Left renal cortex interstitium (tissue), 4 donors: ENCODE measurements around the gene FKBP4. TPM values are rescaled to one million over a fixed set of nuclear protein-coding genes. Genes with fewer than 3 reads are reported as not detected.
A peak's percentile ranks its signal among the peaks of the same experiment; 100 is the strongest.
"Not testable (repeated sequence)": the region's sequence is repeated elsewhere in the genome, so short reads cannot be mapped to it uniquely, and the experiment has no call there.

Experiments used
- DNase-seq, 4 donors: peaks; one replicate each; pipeline ENCODE4 v3.0.0-alpha.2; 2013; ENCODE audit warnings: low read depth in 4 of 4, low spot score in 2 of 4, missing footprints in 1 of 4
- polyA plus RNA-seq, 4 donors: library from polyadenylated mRNA; unstranded; fragments of 120-200 nt; gene quantifications; one replicate each; pipeline ENCODE4 v1.2.1, GENCODE V29; 2013; ENCODE audit not compliant: insufficient read length in 4 of 4

Gene FKBP4
- 100 to 1,000 TPM; 114 to 154 (median 135) TPM for polyA plus RNA-seq

GRCh38 chr12:2794736-2795289 is at the start of gene FKBP4:
TSS of gene FKBP4 (plus strand) at chr12:2794970. CDS start at chr12:2795140, 170 bp downstream.
- DNase-seq, result peak in 2 of 4 donors; percentile 77 to 81

- no peak for DNase-seq
These were observed 49.1 kb upstream of the FKBP4 start for GRCh38 chr12:2745655-2746054.

GRCh38 chr12:2749580-2749979 is 45.2 kb upstream of the FKBP4 start:
- no peak for DNase-seq

GRCh38 chr12:2750185-2750584 is 44.6 kb upstream of the FKBP4 start:
- DNase-seq, result no peak

GRCh38 chr12:2751230-2751629 is 43.5 kb upstream of the FKBP4 start:
- DNase-seq, result no peak

- no peak for DNase-seq
These were observed 43.1 kb upstream of the FKBP4 start for GRCh38 chr12:2751686-2752085.

- peak; percentile 59 to 80 (median 74) for DNase-seq
These were observed 41.9 kb upstream of the FKBP4 start for GRCh38 chr12:2752676-2753371.

GRCh38 chr12:2753536-2753935 is 41.2 kb upstream of the FKBP4 start:
- no peak for DNase-seq

- no peak for DNase-seq
These were observed 40.6 kb upstream of the FKBP4 start for GRCh38 chr12:2754208-2754607.

GRCh38 chr12:2756756-2757155 is 38.0 kb upstream of the FKBP4 start:
- no peak for DNase-seq

- no peak for DNase-seq
These were observed 35.0 kb upstream of the FKBP4 start for GRCh38 chr12:2759733-2760132.

GRCh38 chr12:2764398-2764797 is 30.4 kb upstream of the FKBP4 start:
- no peak for DNase-seq

- no peak for DNase-seq
These were observed 29.7 kb upstream of the FKBP4 start for GRCh38 chr12:2765052-2765451.

- DNase-seq, result no peak
These were observed 29.2 kb upstream of the FKBP4 start for GRCh38 chr12:2765608-2766007.

GRCh38 chr12:2768224-2768961 is 26.4 kb upstream of the FKBP4 start:
- no peak for DNase-seq

- DNase-seq, result no peak
These were observed 24.8 kb upstream of the FKBP4 start for GRCh38 chr12:2769866-2770533.

- not testable (repeated sequence) for DNase-seq
These were observed 24.2 kb upstream of the FKBP4 start for GRCh38 chr12:2770544-2770943.

GRCh38 chr12:2772370-2772769 is 22.4 kb upstream of the FKBP4 start:
- no peak for DNase-seq

GRCh38 chr12:2773199-2773875 is 21.4 kb upstream of the FKBP4 start:
- no peak for DNase-seq

- DNase-seq, result no peak
These were observed 19.3 kb upstream of the FKBP4 start for GRCh38 chr12:2775431-2775830.
